WTC11 (cell line): Measurements from ENCODE around the gene KCNQ2. TPM values are rescaled to one million over a fixed set of nuclear protein-coding genes. Genes with fewer than 3 reads are reported as not detected.

ENCODE experiments used
- ATAC-seq: fragments of 200-7000 bp; cut with Tn5 transposase; 2 replicates; pipeline ENCODE4 v1.10.0; 2021; ENCODE audit warnings: mild to moderate bottlenecking, moderate library complexity
- CTCF ChIA-PET: fragments of 300-600 bp; sonication (Branson Sonifier 250); formaldehyde crosslinking; loops from one replicate; lab custom pipeline; 2021; ENCODE audit warnings: antibody characterized with exemption; lab: Charles Lee
- POLR2A ChIA-PET: fragments of 350-600 bp; sonication (Branson Sonifier 250); formaldehyde crosslinking; loops from one replicate; lab custom pipeline; 2021; ENCODE audit warnings: antibody characterized with exemption; lab: Charles Lee
- DNase-seq: peaks from one replicate; pipeline ENCODE4 v3.0.0; 2021; ENCODE audit warnings: low spot score
- H3K27ac Mint-ChIP-seq: 2 replicates; pipeline ENCODE4 v1.8.0; 2021; ENCODE audit warnings: mixed read lengths
- H3K27me3 Mint-ChIP-seq: 2 replicates; pipeline ENCODE4 v1.8.0; 2021; ENCODE audit warnings: low read depth, mild to moderate bottlenecking, moderate library complexity, mixed read lengths
- H3K36me3 Mint-ChIP-seq: 2 replicates; pipeline ENCODE4 v1.8.0; 2021; ENCODE audit warnings: mixed read lengths
- H3K4me1 Mint-ChIP-seq: 2 replicates; pipeline ENCODE4 v1.8.0; 2022; ENCODE audit warnings: mixed read lengths
- H3K4me3 Mint-ChIP-seq: 2 replicates; pipeline ENCODE4 v1.8.0; 2021; ENCODE audit warnings: mild to moderate bottlenecking, moderate library complexity, mixed read lengths
- H3K9me3 Mint-ChIP-seq: 2 replicates; pipeline ENCODE4 v1.8.0; 2021; ENCODE audit warnings: mixed read lengths
- ARID4B ChIP-seq: sonication (generic); formaldehyde crosslinking; IDR thresholded peaks from 2 replicates; pipeline ENCODE4 v1.8.0; 2023; ENCODE audit warnings: missing genetic modification reagents, mild to moderate bottlenecking, borderline replicate concordance
- ATF1 ChIP-seq: sonication (generic); formaldehyde crosslinking; IDR thresholded peaks from 2 replicates; pipeline ENCODE4 v1.8.1; 2023; ENCODE audit warnings: mild to moderate bottlenecking, moderate library complexity, missing genetic modification reagents
- CBFB ChIP-seq: sonication (generic); formaldehyde crosslinking; IDR thresholded peaks from 2 replicates; pipeline ENCODE4 v1.8.1; 2022; ENCODE audit warnings: mild to moderate bottlenecking, low read depth, missing genetic modification reagents
- CREM ChIP-seq: sonication (generic); formaldehyde crosslinking; IDR thresholded peaks from 2 replicates; pipeline ENCODE4 v1.8.1; 2022; ENCODE audit warnings: mild to moderate bottlenecking, missing genetic modification reagents, moderate library complexity
- CTCF ChIP-seq: fragments of 200-600 bp; IDR thresholded peaks from 2 replicates; pipeline ENCODE4 v1.8.0; 2022; ENCODE audit warnings: antibody characterized with exemption
- ELF4 ChIP-seq: sonication (generic); formaldehyde crosslinking; IDR thresholded peaks from 2 replicates; pipeline ENCODE4 v1.8.1; 2022; ENCODE audit warnings: low read depth, mild to moderate bottlenecking, moderate library complexity, missing genetic modification reagents
- FOXP4 ChIP-seq: sonication (generic); formaldehyde crosslinking; IDR thresholded peaks from 2 replicates; pipeline ENCODE4 v1.8.0; 2022; ENCODE audit warnings: mild to moderate bottlenecking, missing genetic modification reagents
- GTF2I ChIP-seq: fragments of 250-450 bp; sonication (Bioruptor Pico); conservative IDR thresholded peaks from 2 replicates; pipeline ENCODE4 v1.4.0; 2021; ENCODE audit warnings: mild to moderate bottlenecking
- PRDM15 ChIP-seq: sonication (generic); formaldehyde crosslinking; IDR thresholded peaks from 2 replicates; pipeline ENCODE4 v1.8.0; 2022; ENCODE audit warnings: missing genetic modification reagents
- SMAD3 ChIP-seq: sonication (generic); formaldehyde crosslinking; IDR thresholded peaks from 2 replicates; pipeline ENCODE4 v1.8.0; 2022; ENCODE audit warnings: missing genetic modification reagents, mild to moderate bottlenecking, borderline replicate concordance
- STAT6 ChIP-seq: sonication (generic); formaldehyde crosslinking; conservative IDR thresholded peaks from 2 replicates; pipeline ENCODE4 v1.8.1; 2023; ENCODE audit warnings: mild to moderate bottlenecking, low read depth, missing genetic modification reagents, moderate library complexity
- ZNF281 ChIP-seq: sonication (generic); formaldehyde crosslinking; IDR thresholded peaks from 2 replicates; pipeline ENCODE4 v1.8.0; 2023; ENCODE audit warnings: mild to moderate bottlenecking, missing genetic modification reagents
- ZNF512 ChIP-seq: sonication (generic); formaldehyde crosslinking; IDR thresholded peaks from 2 replicates; pipeline ENCODE4 v1.8.1; 2022; ENCODE audit warnings: missing genetic modification reagents, borderline replicate concordance
- total RNA-seq: library from RNA; stranded (reverse); gene quantifications from 3 replicates; pipeline ENCODE4 v1.2.3, GENCODE V29; 2021

The KCNQ2 gene
- total RNA-seq, 1 experiment from 2014 or later = 99.8 TPM

GRCh38 chr20:63505723-63506122 lies 33.3 kb upstream of the KCNQ2 start:
- ChIA-PET CTCF (interaction anchor here (0.9 to 2.4 kb wide), 2 partner anchors 9 to 15 kb away, joined by 3 to 9 read pairs; partner anchors contain the start of gene PPDPF), POLR2A (interaction anchor here (1.4 kb wide), 1 partner anchor 15 kb away, joined by 3 read pairs; the partner anchor contains the start of gene PPDPF)
- ATAC-seq (no peak), DNase-seq (no peak)
- Mint-ChIP-seq H3K9me3 (peaks cover 10% of the 10 kb centered on the region), H3K4me1 (no peaks in the 10 kb centered on the region; the same call in 1 of the 2 replicates), H3K27ac (no peak overlapping the region), H3K4me3 (no peak overlapping the region)
- TF ChIP-seq FOXP4 (CRISPR knock-in tag) (no peak), ZNF512 (CRISPR knock-in tag) (no peak), PRDM15 (no peak), ARID4B (CRISPR knock-in tag) (no peak), ELF4 (CRISPR knock-in tag) (no peak), ATF1 (CRISPR knock-in tag) (no peak), SMAD3 (CRISPR knock-in tag) (no peak), CTCF (no peak), CREM (CRISPR knock-in tag) (no peak), GTF2I (CRISPR knock-in tag) (no peak), STAT6 (no peak), CBFB (no peak), ZNF281 (CRISPR knock-in tag) (no peak)
- TF ChIP-seq, all 79 proteins: peak for 0
- Mint-ChIP-seq H3K36me3 (0 out of 2 replicates have a peak, but pooled peaks cover 2% of the 10 kb centered on the region), H3K27me3 (peaks cover 27% of the 10 kb centered on the region)
